Activated CD8-positive, alpha-beta memory T cell treated with anti-CD3 and anti-CD28 coated beads for 36 hours (primary cell): ENCODE measurements around the gene RBM23. TPM values are rescaled to one million over a fixed set of nuclear protein-coding genes. Genes with fewer than 3 reads are reported as not detected.
"Not testable (repeated sequence)": the region's sequence is repeated elsewhere in the genome, so short reads cannot be mapped to it uniquely, and the experiment has no call there.

Experiments used
- CTCF ChIA-PET: fragments of 350-600 bp; sonication (Branson Sonifier 250); formaldehyde crosslinking; loops from one replicate; lab custom pipeline; 2021; ENCODE audit warnings: antibody characterized with exemption; lab: Charles Lee
- POLR2A ChIA-PET: fragments of 350-600 bp; sonication (Branson Sonifier 250); formaldehyde crosslinking; loops from one replicate; lab custom pipeline; 2021; ENCODE audit warnings: antibody characterized with exemption; lab: Charles Lee
- total RNA-seq, 2 experiments: library from RNA; stranded (reverse); gene quantifications; one replicate each; pipeline ENCODE4 v1.2.3, GENCODE V29; 2021

The RBM23 gene
- total RNA-seq = 10 to 100 TPM; 69.7 to 72.1 TPM

DNA sequence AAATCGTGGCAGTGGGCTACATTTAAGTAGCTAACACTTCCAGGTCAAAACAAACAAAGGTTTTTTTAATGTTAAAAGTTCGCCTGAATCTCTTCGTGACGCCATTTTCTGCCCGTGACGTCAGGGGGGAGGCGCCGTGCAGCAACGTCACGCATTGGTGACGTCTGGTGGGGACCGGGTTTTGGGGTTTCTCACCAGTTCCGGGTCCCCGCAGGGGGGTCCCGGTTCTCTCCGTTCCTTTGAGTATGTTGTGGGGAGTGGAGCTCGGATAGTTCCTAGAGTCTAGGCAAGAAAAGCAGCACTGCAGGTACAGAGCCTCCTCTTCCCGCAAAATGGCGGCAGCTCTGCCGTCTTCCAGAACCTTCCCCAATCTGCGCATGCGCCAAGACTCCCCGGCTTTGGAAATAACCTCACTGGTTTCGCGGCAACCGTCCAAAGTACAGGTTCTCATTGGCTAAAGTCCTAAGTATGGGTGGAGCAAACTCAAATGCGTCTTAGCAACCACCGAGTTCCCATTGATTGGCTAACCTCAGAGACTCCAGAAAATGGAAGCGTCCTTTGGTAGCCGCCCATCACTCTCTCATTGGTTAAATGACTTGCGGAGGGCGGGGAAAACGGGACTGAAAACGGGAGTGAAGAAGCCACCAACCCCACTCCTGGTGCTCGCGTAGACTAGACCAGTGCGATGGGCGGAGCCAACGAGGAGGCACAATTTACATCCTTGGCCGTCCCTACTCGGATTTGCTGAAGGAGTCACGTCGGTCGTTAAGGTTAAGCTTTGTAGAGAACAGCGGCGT lies at the start of gene RBM23:
RBM23 (minus strand) TSS at position 346 of the 797 bp plus-strand sequence.
- POLR2A ChIA-PET = interaction anchor here (0.9 to 2.0 kb wide), 7 partner anchors 10 to 161 kb away, joined by 3 to 7 read pairs (median 6); partner anchors contain the start of genes HAUS4, LRP10 and PRMT5
- CTCF ChIA-PET = interaction anchor here (0.6 to 6.2 kb wide), 5 partner anchors 11 to 348 kb away, joined by 3 to 29 read pairs (median 4); partner anchors contain the start of genes AJUBA and PRMT5

- ChIA-PET CTCF (interaction anchor here (1.2 to 1.8 kb wide), 2 partner anchors 16 to 37 kb away, joined by 3 to 4 read pairs; partner anchors contain the start of gene AJUBA), POLR2A (no interaction called here)
These were observed 47.9 kb upstream of the RBM23 start for GRCh38 chr14:22966783-22967269.

- POLR2A ChIA-PET = not testable (repeated sequence)
- CTCF ChIA-PET = interaction anchor here (0.7 to 1.2 kb wide), 2 partner anchors 10 to 16 kb away, joined by 3 to 5 read pairs; partner anchors contain the start of gene AJUBA
These were observed 47.2 kb upstream of the RBM23 start for GRCh38 chr14:22965916-22966782.

- ChIA-PET POLR2A (no interaction called here), CTCF (interaction anchor here (0.6 to 1.4 kb wide), 4 partner anchors 8 to 24 kb away, joined by 3 to 8 read pairs (median 3); no protein-coding TSS in a partner anchor)
These were observed 43.2 kb upstream of the RBM23 start for GRCh38 chr14:22962061-22962676.

DNA sequence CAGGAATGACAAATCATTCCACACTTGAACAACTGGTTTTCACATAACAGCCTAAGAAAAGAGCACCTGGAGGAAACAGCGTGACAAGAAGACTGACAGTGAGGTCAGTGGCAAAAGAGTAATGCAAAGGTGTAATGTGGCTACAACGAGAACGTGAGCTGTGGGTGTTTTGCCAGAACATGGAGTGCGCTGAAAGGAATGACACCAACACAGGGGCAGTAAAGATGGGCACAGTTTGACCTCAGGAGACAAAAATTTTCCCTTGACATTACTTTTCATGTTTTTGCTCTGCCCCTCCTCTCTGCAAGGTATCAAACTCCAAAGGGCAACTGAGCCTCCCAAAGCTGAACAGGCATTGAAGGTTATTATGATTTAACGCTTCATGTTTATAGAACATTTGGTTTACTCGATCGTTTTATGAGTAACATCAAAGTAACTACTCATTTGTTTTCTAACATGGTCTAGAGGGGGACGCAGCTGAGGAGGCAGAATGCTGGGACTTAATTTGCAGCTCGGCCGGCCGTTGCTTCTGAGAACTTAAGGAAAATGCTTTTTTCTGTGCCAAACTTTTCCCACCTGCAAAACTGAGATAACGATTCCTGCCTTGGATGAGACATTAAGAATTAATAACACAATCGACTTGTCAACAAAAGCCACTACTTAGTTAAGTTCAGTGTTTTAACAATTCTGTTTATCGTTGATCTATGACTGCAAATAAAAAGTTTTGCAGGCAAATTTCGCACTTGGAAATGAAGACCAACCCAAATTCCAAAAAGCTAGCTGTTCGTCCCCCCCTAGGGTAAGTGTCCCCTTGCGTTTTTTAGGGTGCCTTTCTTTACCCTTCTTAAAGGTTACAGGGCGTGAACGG lies 37.0 kb upstream of the RBM23 start:
- ChIA-PET POLR2A (interaction anchor here (0.6 to 1.8 kb wide), 6 partner anchors 14 to 139 kb away, joined by 3 to 8 read pairs (median 6); partner anchors contain the start of genes ACIN1, C14orf119, PRMT5 and RBM23), CTCF (interaction anchor here (0.8 to 3.5 kb wide), 8 partner anchors 10 to 386 kb away, joined by 3 to 13 read pairs (median 4); partner anchors contain the start of genes AJUBA and PRMT5)

DNA sequence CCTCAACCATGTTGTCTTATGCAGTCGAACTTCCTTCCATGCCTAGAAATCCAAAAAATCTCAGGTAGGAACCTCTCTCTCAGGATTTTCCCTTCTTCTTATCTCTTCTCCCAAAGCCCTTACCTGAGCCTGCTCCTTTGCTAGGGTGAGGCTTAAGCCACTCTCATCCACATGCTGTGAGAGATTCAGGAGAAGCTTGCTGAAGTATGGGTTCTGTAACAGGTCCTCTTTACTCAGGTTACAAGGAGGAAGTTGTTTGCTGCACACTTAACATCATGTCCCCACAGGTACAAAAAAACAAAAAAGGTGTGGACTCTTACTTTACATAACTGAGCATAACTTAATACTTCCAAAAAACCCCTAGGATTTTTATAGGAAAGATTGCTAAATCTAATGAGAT lies 33.5 kb upstream of the RBM23 start:
- ChIA-PET CTCF (no interaction called here), POLR2A (no interaction called here)

- POLR2A ChIA-PET = interaction anchor here (0.5 kb wide), 1 partner anchor 140 kb away, joined by 3 read pairs; no protein-coding TSS in a partner anchor
These were observed 32.8 kb upstream of the RBM23 start for GRCh38 chr14:22951795-22952194.

GRCh38 chr14:22945642-22946041 lies 26.7 kb upstream of the RBM23 start:
- POLR2A ChIA-PET = no interaction called here
- CTCF ChIA-PET = interaction anchor here (0.6 kb wide), 1 partner anchor 14 kb away, joined by 3 read pairs; no protein-coding TSS in a partner anchor

More at GRCh38 chr14:22951795-22952194, 32.8 kb upstream of the RBM23 start:
- CTCF ChIA-PET = interaction anchor here (1.0 to 1.4 kb wide), 2 partner anchors 31 to 169 kb away, joined by 3 to 5 read pairs; no protein-coding TSS in a partner anchor

DNA sequence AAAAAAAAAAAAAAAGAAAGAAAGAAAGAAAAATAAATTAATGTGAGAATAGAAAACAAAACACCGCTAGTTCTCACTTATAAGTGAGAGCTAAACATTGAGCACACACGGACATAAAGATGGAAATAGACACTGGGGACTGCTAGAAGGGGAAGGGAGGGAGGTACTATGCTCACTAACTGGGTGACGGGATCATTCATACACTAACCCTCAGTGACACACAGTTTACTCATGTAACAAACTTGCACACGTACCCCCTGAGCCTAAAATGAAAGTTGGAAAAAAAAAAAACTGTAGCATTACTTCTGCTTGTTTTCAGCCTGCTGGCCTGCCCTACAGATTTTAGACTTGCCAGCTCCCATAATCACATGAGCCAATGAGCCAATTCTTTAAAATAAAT lies 20.7 kb upstream of the RBM23 start:
- ChIA-PET POLR2A (interaction anchor here (0.7 kb wide), 1 partner anchor 121 kb away, joined by 4 read pairs; no protein-coding TSS in a partner anchor), CTCF (interaction anchor here (0.6 kb wide), 1 partner anchor 1169 kb away, joined by 6 read pairs; no protein-coding TSS in a partner anchor)

DNA sequence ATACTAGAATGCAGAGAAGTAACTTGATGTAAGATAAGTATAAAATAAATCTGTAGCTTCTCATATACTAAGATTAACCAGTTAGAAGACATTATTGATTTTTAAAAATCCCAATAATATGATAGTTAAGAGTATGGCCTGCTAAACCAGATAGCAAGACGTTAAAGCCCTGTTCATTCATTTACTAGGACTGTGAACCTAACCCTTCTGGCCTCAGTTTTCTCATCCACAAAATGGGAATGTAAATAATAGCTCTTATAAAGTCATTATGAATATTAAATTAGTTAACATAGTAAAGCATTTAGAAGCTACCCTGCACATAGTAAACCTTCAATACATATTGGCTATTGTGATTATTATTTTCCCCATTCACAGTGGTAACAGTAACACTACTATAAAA lies 16.2 kb upstream of the RBM23 start:
- POLR2A ChIA-PET = interaction anchor here (0.6 kb wide), 1 partner anchor 125 kb away, joined by 5 read pairs; no protein-coding TSS in a partner anchor
- CTCF ChIA-PET = interaction anchor here (0.9 to 1.4 kb wide), 2 partner anchors 17 to 123 kb away, joined by 3 to 4 read pairs; no protein-coding TSS in a partner anchor

- ChIA-PET POLR2A (no interaction called here), CTCF (interaction anchor here (1.0 kb wide), 1 partner anchor 25 kb away, joined by 3 read pairs; the partner anchor contains the start of gene HAUS4)
These were observed 13.2 kb upstream of the RBM23 start for GRCh38 chr14:22932146-22932545.

GRCh38 chr14:22929961-22930364 lies 11.0 kb upstream of the RBM23 start:
- ChIA-PET CTCF (interaction anchor here (0.6 to 3.1 kb wide), 16 partner anchors 12 to 340 kb away, joined by 3 to 29 read pairs (median 4); partner anchors contain the start of genes AJUBA, HAUS4, RBM23 and REM2), POLR2A (interaction anchor here (1.1 to 1.7 kb wide), 3 partner anchors 11 to 374 kb away, joined by 3 to 6 read pairs (median 5); partner anchors contain the start of gene RBM23)

- ChIA-PET CTCF (interaction anchor here (0.7 to 3.1 kb wide), 12 partner anchors 11 to 129 kb away, joined by 3 to 29 read pairs (median 4); partner anchors contain the start of genes AJUBA, HAUS4, RBM23 and REM2), POLR2A (interaction anchor here (0.6 to 1.7 kb wide), 5 partner anchors 10 to 374 kb away, joined by 3 to 6 read pairs (median 4); partner anchors contain the start of genes HAUS4 and RBM23)
These were observed 10.4 kb upstream of the RBM23 start, which contains the start of gene PRMT5 for GRCh38 chr14:22929104-22929960. PRMT5 (minus strand) TSS chr14:22929376; CDS start chr14:22929361, 15 bp downstream.

DNA sequence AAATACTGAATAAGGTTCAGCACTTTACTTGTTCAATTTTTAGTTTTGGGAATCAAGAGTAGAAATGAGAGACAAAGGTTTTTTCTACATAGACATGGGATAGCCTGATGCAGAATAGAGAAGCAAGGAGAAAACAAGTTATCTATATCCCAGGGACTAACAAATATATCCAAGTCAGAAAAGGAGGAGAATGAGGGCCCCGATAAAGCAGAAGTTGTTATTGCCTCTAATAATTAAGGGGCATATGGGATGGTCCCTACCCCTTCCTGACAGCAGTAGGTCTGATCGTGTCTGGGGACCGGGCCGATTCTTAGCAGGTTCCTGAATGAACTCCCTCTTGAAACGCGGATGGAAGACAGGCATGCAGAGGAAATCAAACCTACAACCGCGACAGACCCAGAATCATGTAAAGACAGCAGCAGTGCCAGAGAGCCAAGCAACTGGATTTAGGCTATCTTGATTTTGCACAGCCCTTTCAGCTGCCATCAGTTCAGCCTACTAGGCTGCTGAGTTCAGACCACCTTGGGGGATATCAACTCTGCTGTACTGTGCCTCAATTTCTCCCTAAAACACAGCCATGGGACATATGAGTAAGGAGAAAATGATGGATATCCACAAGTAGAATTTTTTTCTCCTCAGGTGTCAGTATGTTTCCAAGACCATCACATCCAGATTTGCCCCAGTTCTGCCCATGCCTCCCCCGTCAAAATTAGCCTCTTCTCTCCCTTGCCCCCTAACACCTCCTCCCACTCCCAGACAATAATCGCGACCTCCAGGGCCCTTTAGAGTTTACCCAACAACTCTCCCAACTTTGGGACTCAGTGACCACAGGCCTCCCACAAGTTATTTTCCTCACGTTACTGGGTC lies 9.5 kb upstream of the RBM23 start:
- ChIA-PET POLR2A (interaction anchor here (0.6 to 1.7 kb wide), 5 partner anchors 10 to 375 kb away, joined by 3 to 6 read pairs (median 4); partner anchors contain the start of genes HAUS4 and RBM23), CTCF (interaction anchor here (0.9 to 3.1 kb wide), 7 partner anchors 10 to 130 kb away, joined by 3 to 29 read pairs (median 7); partner anchors contain the start of genes HAUS4 and RBM23)
